Tibial nerve (tissue), 4 donors: Measurements from ENCODE around the gene CTRB1.

Experiments
- EP300 ChIP-seq, 2 donors: sonication (generic); formaldehyde crosslinking; IDR thresholded peaks; one replicate each; pipeline ENCODE4 v1.6.1; 2017; ENCODE audit warnings: antibody characterized with exemption in 2 of 2, mild to moderate bottlenecking in 1 of 2
- TF ChIP-seq, protein P1 (sequence below), 5 experiments: fragments of 200-600 bp in 3 of 5; fragments of 450-650 bp in 2 of 5; sonication (generic) in 3 of 5; IDR thresholded peaks; one replicate each; pipeline ENCODE4 v1.5.1; 2016 to 2019; ENCODE audit warnings: antibody characterized with exemption in 5 of 5, mild to moderate bottlenecking in 3 of 5, moderate library complexity in 2 of 5

- TF ChIP-seq, protein P1, sequence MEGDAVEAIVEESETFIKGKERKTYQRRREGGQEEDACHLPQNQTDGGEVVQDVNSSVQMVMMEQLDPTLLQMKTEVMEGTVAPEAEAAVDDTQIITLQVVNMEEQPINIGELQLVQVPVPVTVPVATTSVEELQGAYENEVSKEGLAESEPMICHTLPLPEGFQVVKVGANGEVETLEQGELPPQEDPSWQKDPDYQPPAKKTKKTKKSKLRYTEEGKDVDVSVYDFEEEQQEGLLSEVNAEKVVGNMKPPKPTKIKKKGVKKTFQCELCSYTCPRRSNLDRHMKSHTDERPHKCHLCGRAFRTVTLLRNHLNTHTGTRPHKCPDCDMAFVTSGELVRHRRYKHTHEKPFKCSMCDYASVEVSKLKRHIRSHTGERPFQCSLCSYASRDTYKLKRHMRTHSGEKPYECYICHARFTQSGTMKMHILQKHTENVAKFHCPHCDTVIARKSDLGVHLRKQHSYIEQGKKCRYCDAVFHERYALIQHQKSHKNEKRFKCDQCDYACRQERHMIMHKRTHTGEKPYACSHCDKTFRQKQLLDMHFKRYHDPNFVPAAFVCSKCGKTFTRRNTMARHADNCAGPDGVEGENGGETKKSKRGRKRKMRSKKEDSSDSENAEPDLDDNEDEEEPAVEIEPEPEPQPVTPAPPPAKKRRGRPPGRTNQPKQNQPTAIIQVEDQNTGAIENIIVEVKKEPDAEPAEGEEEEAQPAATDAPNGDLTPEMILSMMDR (IDR thresholded peaks at IDR 0.05) = no peak
- no peak for TF ChIP-seq EP300 (IDR thresholded peaks at IDR 0.05)
Measured at GRCh38 chr16:75225092-75225491, 6.3 kb downstream of the CTRB1 start.
